HG03378 (cell line): ENCODE data around the gene MTTP.

ENCODE experiments used
- ATAC-seq: cut with Tn5 transposase; IDR thresholded peaks from one replicate; pipeline ENCODE4 v1.9.1; 2021; ENCODE audit warnings: mild to moderate bottlenecking, moderate library complexity; ENCODE audit not compliant: unreplicated experiment

MTTP gene

DNA sequence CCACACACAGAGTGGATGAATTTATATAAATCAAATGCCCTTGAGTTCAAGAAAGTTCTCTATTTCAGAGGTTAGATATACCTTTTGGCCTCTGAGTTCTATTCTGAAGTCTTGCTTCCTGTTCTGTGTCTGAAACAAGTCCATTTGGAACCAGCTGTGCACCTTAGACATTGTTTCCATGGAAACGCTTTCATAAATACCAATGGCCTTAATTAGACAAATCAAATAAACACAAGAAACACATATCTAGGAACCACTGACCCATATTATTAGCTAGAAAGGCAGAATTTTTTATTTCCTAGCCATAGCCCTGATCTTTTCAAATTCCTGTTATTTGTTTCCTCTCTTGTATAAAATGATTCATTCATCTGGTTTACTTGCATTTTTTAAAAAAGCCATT is 91.4 kb downstream of the MTTP start:
- no peak for ATAC-seq

GRCh38 chr4:99668472-99668871 is 93.8 kb downstream of the MTTP start:
- no peak for ATAC-seq

DNA sequence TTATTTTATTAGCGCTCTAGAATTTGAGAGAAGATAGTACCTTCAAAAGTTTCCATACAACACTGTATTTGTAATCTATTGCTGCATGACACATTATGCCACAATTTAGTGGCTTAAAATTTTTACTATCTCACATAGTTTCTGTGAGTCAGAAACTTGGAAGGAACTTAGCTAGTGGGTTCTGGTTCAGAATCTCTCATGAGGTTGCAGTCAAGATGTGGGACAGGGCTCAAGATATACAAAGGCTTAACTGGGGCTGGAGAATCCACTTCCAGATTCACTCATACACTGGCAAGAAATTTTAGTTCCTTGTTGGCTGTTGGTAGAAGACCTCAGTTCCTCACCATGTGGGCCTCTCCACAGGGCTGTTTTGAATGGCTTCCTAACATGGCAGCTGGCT is 94.5 kb downstream of the MTTP start:
- no peak for ATAC-seq

DNA sequence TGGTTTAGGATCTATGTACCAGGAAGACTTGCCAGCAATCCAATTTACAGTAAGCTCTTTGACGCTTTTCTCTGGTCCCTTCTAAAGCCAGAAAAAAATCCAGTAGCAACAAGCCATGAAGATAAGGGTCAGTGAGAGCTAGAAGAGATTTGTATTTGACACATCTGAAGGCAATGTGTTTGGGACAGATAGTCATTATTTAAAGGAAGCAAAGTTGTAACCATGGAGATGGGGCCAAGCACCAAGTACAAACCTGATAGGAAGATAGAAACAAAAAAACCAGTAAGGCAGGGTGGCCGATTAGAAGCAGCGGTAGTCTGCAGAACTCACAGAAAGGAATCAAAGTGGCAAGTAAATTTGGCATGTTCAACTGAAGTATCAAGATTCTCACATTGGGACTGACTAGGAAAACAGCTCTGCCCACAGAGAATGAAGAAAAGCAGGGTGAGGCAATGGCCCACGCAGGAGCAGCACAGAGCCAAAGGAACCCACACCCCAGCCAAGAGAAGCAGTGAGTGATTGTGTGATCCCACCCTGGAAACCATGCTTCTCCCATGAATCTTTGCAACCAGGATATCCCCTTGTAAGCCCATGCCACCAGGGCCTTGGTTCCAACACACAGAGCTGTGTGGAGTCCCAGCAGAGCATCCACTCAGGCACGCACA is 95.9 kb downstream of the MTTP start:
- no peak for ATAC-seq
